Suprapubic skin (tissue), 3 donors: ENCODE data around the gene STKLD1.

Source experiments
- CTCF ChIP-seq, 2 donors: fragments of 200-600 bp in 1 of 2; fragments of 450-650 bp in 1 of 2; sonication (generic) in 1 of 2; IDR thresholded peaks; one replicate each; pipeline ENCODE4 v1.5.1; 2016 to 2019; ENCODE audit warnings: antibody characterized with exemption in 2 of 2, mild to moderate bottlenecking in 1 of 2, moderate library complexity in 1 of 2
- POLR2A ChIP-seq, 2 donors: fragments of 450-650 bp; IDR thresholded peaks; one replicate each; pipeline ENCODE4 v1.6.1; 2017; ENCODE audit warnings: antibody characterized with exemption in 2 of 2, mild to moderate bottlenecking in 2 of 2, moderate library complexity in 2 of 2

GRCh38 chr9:133344071-133344470 lies 32.1 kb upstream of the STKLD1 start:
- TF ChIP-seq CTCF (IDR thresholded peaks at IDR 0.05) = no peak
- no peak for TF ChIP-seq POLR2A (IDR thresholded peaks at IDR 0.05)
